Neural cell (in vitro differentiated cells): ENCODE data around the gene APOL4. TPM values are rescaled to one million over a fixed set of nuclear protein-coding genes. Genes with fewer than 3 reads are reported as not detected.
"Not testable (repeated sequence)": the region's sequence is repeated elsewhere in the genome, so short reads cannot be mapped to it uniquely, and the experiment has no call there.

Experiments used
- H2AFZ ChIP-seq: fragments of 200-600, 300-800 bp; sonication (generic), shearing (Covaris generic); 2 replicates; pipeline ENCODE4 v1.6.0; 2014; ENCODE audit warnings: low read depth, mild to moderate bottlenecking, antibody characterized with exemption, low read length, moderate library complexity
- H3F3A ChIP-seq: fragments of 200-600 bp; shearing (Covaris generic); 2 replicates; pipeline ENCODE4 v1.6.1; 2016; ENCODE audit warnings: mild to moderate bottlenecking, moderate library complexity, mixed read lengths, antibody characterized with exemption, low read length; ENCODE audit not compliant: insufficient read depth, poor library complexity, severe bottlenecking
- H3K27ac ChIP-seq: fragments of 200-600, 300-800 bp; sonication (generic), shearing (Covaris generic); 2 replicates; pipeline ENCODE4 v1.5.1; 2014; ENCODE audit warnings: mild to moderate bottlenecking, low read length, moderate library complexity
- H3K27me3 ChIP-seq: fragments of 300-800, 200-600 bp; sonication (generic), shearing (Covaris generic); 2 replicates; pipeline ENCODE4 v1.6.0; 2014; ENCODE audit warnings: mild to moderate bottlenecking, low read depth, low read length, moderate library complexity; ENCODE audit not compliant: insufficient read depth
- H3K36me3 ChIP-seq: fragments of 300-800, 200-600 bp; sonication (generic), shearing (Covaris generic); 2 replicates; pipeline ENCODE4 v1.5.1; 2014; ENCODE audit warnings: mild to moderate bottlenecking, antibody characterized with exemption, low read length, moderate library complexity; ENCODE audit not compliant: insufficient read depth
- H3K4me2 ChIP-seq: fragments of 300-800, 200-600 bp; sonication (generic), shearing (Covaris generic); 2 replicates; pipeline ENCODE4 v1.6.0; 2014; ENCODE audit warnings: mild to moderate bottlenecking, low read length
- H3K4me3 ChIP-seq: fragments of 300-800, 200-600 bp; sonication (generic), shearing (Covaris generic); 2 replicates; pipeline ENCODE4 v1.5.1; 2014; ENCODE audit warnings: mild to moderate bottlenecking, low read length, moderate library complexity
- H3K79me2 ChIP-seq: fragments of 200-600 bp; shearing (Covaris generic); replicated peaks from 2 replicates; pipeline ENCODE4 v1.6.0; 2014; ENCODE audit warnings: mild to moderate bottlenecking, low read length, moderate library complexity; ENCODE audit not compliant: insufficient read depth
- H3K9ac ChIP-seq: fragments of 300-800, 200-600 bp; sonication (generic), shearing (Covaris generic); 2 replicates; pipeline ENCODE4 v1.6.1; 2016; ENCODE audit warnings: mild to moderate bottlenecking, low read length, mixed read lengths
- H3K9me2 ChIP-seq: fragments of 200-600 bp; shearing (Covaris generic); 2 replicates; pipeline ENCODE4 v1.6.1; 2016; ENCODE audit warnings: mild to moderate bottlenecking, low read length, mixed read lengths; ENCODE audit not compliant: insufficient read depth
- H3K9me3 ChIP-seq: fragments of 200-600, 300-800 bp; sonication (generic), shearing (Covaris generic); 2 replicates; pipeline ENCODE4 v1.6.1; 2016; ENCODE audit warnings: mild to moderate bottlenecking, mixed run types, low read length, moderate library complexity, mixed read lengths
- H4K20me1 ChIP-seq: fragments of 200-600 bp; shearing (Covaris generic); 2 replicates; pipeline ENCODE4 v1.6.1; 2016; ENCODE audit warnings: mild to moderate bottlenecking, mixed run types; ENCODE audit not compliant: insufficient read depth
- CTCF ChIP-seq: fragments of 450-650 bp; IDR thresholded peaks from 2 replicates; pipeline ENCODE4 v1.5.1; 2014; ENCODE audit warnings: antibody characterized with exemption, mild to moderate bottlenecking, moderate library complexity; ENCODE audit not compliant: poor library complexity, severe bottlenecking
- EP300 ChIP-seq: fragments of 450-650 bp; conservative IDR thresholded peaks from 2 replicates; pipeline ENCODE4 v1.6.1; 2014; ENCODE audit warnings: antibody characterized with exemption, mild to moderate bottlenecking, moderate library complexity; ENCODE audit not compliant: poor library complexity, severe bottlenecking
- EZH2 ChIP-seq: fragments of 200-600, 300-800 bp; shearing (Covaris generic), sonication (generic); IDR thresholded peaks from 2 replicates; pipeline ENCODE4 v1.6.1; 2014; ENCODE audit warnings: antibody characterized with exemption, low read length, borderline replicate concordance, mild to moderate bottlenecking; ENCODE audit not compliant: insufficient read depth, poor library complexity, severe bottlenecking
- MXI1 ChIP-seq: fragments of 450-650 bp; conservative IDR thresholded peaks from 2 replicates; pipeline ENCODE4 v1.6.1; 2014; ENCODE audit warnings: antibody characterized with exemption, mild to moderate bottlenecking; ENCODE audit not compliant: poor library complexity, severe bottlenecking
- POLR2AphosphoS5 ChIP-seq: IDR thresholded peaks from 2 replicates; pipeline ENCODE4 v1.6.1; 2012
- RAD21 ChIP-seq: fragments of 450-650 bp; conservative IDR thresholded peaks from 2 replicates; pipeline ENCODE4 v1.6.1; 2014; ENCODE audit warnings: antibody characterized with exemption, mild to moderate bottlenecking, moderate library complexity
- SMC3 ChIP-seq: fragments of 450-650 bp; conservative IDR thresholded peaks from 2 replicates; pipeline ENCODE4 v1.6.1; 2014; ENCODE audit warnings: antibody characterized with exemption, mild to moderate bottlenecking, moderate library complexity; ENCODE audit not compliant: poor library complexity
- TAF1 ChIP-seq: IDR thresholded peaks from 2 replicates; pipeline ENCODE4 v1.6.1; 2012; ENCODE audit warnings: low read depth
- polyA minus RNA-seq: library from RNA; depleted of rRNA, polyadenylated mRNA; stranded (reverse); fragments of >200 nt; gene quantifications from 2 replicates; pipeline ENCODE4 v1.2.3, GENCODE V29; 2014
- polyA plus RNA-seq: library from polyadenylated mRNA; depleted of rRNA; stranded (reverse); fragments of >200 nt; gene quantifications from 2 replicates; pipeline ENCODE4 v1.2.3, GENCODE V29; 2014
- TF ChIP-seq, protein P1 (sequence below): IDR thresholded peaks from 2 replicates; pipeline ENCODE4 v1.6.1; 2012; ENCODE audit warnings: borderline replicate concordance

APOL4 gene, protein sequence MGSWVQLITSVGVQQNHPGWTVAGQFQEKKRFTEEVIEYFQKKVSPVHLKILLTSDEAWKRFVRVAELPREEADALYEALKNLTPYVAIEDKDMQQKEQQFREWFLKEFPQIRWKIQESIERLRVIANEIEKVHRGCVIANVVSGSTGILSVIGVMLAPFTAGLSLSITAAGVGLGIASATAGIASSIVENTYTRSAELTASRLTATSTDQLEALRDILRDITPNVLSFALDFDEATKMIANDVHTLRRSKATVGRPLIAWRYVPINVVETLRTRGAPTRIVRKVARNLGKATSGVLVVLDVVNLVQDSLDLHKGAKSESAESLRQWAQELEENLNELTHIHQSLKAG
- polyA plus RNA-seq, result not detected in 2 replicates
- not detected in 2 replicates for polyA minus RNA-seq

DNA sequence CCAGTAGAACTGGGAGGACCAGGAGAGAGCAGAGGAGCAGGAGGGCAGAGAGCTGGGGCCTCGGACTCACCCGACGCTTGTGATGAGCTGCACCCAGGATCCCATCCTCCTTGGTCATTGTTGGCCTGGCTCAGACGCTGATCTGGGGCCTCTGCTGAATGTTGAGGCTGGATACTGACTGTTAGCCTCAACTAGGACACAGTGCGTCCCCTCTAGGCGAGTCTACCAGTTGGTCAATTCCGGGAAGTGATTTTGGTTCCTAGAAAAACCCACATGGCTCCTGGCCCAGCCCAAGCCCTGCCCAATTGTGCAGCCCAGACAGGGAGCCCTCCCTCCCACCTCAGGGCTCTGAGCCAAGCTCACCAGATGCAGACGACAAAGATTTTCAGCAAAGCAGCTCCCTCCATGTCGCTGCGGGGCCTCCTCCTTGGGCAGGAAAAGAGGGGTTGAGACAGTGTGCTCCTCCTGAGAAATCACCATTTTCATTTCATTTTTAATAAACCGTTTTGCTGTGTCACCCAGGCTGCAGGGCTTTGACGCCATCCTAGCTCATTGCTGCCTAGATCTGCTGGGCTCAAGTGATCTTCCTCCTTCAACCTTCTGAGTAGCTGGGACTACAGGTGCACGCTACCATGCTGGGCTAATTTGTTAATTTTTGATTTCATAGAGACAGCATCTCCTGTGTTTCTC lies at the start of gene APOL4:
Gene APOL4, minus strand, starts transcription at position 180 of the 690 bp plus-strand sequence. Its CDS starts 75 bp downstream, at position 105.
- Histone ChIP-seq H3K9me3 (no peaks in the 10 kb centered on the region), H3K79me2 (no peaks in the 10 kb centered on the region), H4K20me1 (no peaks in the 10 kb centered on the region), H3K9ac (no peak within 1 kb of the TSS), H3K27me3 (no peaks in the 10 kb centered on the region), H3K36me3 (no peaks in the 10 kb centered on the region), H3F3A (no peaks in the 10 kb centered on the region), H3K4me3 (no peak within 1 kb of the TSS), H3K9me2 (no peaks in the 10 kb centered on the region), H3K27ac (no peak within 1 kb of the TSS), H3K4me2 (no peak within 1 kb of the TSS), H2AFZ (no peak within 1 kb of the TSS)
- no peak for TF ChIP-seq TAF1
- TF ChIP-seq, protein P1, sequence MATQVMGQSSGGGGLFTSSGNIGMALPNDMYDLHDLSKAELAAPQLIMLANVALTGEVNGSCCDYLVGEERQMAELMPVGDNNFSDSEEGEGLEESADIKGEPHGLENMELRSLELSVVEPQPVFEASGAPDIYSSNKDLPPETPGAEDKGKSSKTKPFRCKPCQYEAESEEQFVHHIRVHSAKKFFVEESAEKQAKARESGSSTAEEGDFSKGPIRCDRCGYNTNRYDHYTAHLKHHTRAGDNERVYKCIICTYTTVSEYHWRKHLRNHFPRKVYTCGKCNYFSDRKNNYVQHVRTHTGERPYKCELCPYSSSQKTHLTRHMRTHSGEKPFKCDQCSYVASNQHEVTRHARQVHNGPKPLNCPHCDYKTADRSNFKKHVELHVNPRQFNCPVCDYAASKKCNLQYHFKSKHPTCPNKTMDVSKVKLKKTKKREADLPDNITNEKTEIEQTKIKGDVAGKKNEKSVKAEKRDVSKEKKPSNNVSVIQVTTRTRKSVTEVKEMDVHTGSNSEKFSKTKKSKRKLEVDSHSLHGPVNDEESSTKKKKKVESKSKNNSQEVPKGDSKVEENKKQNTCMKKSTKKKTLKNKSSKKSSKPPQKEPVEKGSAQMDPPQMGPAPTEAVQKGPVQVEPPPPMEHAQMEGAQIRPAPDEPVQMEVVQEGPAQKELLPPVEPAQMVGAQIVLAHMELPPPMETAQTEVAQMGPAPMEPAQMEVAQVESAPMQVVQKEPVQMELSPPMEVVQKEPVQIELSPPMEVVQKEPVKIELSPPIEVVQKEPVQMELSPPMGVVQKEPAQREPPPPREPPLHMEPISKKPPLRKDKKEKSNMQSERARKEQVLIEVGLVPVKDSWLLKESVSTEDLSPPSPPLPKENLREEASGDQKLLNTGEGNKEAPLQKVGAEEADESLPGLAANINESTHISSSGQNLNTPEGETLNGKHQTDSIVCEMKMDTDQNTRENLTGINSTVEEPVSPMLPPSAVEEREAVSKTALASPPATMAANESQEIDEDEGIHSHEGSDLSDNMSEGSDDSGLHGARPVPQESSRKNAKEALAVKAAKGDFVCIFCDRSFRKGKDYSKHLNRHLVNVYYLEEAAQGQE, result no peak
- TF ChIP-seq RAD21, result no peak
- TF ChIP-seq MXI1, result no peak
- TF ChIP-seq EP300, result no peak
- no peak for TF ChIP-seq EZH2
- TF ChIP-seq SMC3, result no peak
- TF ChIP-seq CTCF, result no peak
- no peak for TF ChIP-seq POLR2AphosphoS5

GRCh38 chr22:36250292-36250960 lies 48.8 kb upstream of the APOL4 start:
- not testable (repeated sequence) for H3K27me3 ChIP-seq, H2AFZ ChIP-seq, H4K20me1 ChIP-seq, H3K27ac ChIP-seq, H3K9ac ChIP-seq, H3K9me2 ChIP-seq, H3K4me2 ChIP-seq, H3K36me3 ChIP-seq, H3K9me3 ChIP-seq, H3F3A ChIP-seq, H3K4me3 ChIP-seq, H3K79me2 ChIP-seq
